ENCODE measurements around the gene MCRIP2. TPM values are rescaled to one million over a fixed set of nuclear protein-coding genes. Genes with fewer than 3 reads are reported as not detected.

Gene MCRIP2
- total RNA-seq, 4 donors from 2014 or later: 2.6 to 62.0 (median 17.0) TPM

DNA sequence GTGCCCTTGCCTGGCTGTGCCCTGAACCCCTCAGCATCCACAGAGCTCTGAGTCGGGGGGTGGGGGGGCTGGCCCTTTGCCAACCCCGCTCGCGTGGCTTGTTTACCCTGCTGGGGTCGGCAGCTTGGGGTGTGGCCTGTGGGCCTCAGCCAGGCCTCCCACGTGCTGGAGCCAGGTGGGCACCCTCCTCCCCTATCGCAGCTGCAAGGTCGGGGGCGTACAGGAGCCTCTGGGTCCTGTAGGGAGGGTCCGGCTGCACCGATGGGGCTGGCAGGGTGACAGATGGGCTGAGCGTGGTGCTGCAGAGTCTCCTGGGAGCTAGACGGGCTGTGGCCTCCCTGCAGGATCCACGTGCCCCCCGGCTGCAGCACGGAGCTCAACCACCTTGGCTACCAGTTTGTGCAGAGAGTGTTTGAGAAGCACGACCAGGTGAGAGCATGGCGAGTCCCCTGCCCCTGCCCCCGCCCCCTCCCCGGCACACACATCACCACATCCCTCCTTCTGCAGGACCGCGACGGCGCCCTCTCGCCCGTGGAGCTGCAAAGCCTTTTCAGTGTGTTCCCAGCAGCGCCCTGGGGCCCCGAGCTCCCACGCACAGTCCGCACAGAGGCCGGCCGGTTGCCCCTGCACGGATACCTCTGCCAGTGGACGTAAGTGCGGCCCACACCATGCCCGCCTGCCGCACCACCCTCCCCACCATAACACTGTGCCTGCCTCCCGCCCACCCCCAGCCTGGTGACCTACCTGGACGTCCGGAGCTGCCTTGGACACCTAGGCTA is 29.9 kb downstream of the MCRIP2 start:
- Histone ChIP-seq H3K4me1 (peaks cover 0 to 19% of the 10 kb centered on the region in 2 donors), H3K36me3 (no peaks in the 10 kb centered on the region)
- intact Hi-C loops (cut with DNase I; ENCODE audit: low total_unique reads): no loop called here

GRCh38 chr16:672371-672770 is 30.7 kb downstream of the MCRIP2 start:
- Histone ChIP-seq H3K4me1 (peaks cover 0 to 15% of the 10 kb centered on the region in 2 donors), H3K36me3 (no peaks in the 10 kb centered on the region), H3K27ac (no peak overlapping the region), H3K4me3 (no peak overlapping the region), H3K9me3 (no peaks in the 10 kb centered on the region), H3K27me3 (no peaks in the 10 kb centered on the region)
- TF ChIP-seq CTCF (IDR thresholded peaks at IDR 0.05) (no peak), POLR2A (IDR thresholded peaks at IDR 0.05) (no peak)
- DNase-seq: no peak
- intact Hi-C loops (cut with DNase I; ENCODE audit: low total_unique reads): no loop called here

More for the DNA sequence above, 29.9 kb downstream of the MCRIP2 start:
- H3K4me3 ChIP-seq: no peak overlapping the region
- H3K9me3 ChIP-seq: no peaks in the 10 kb centered on the region
- H3K27ac ChIP-seq: no peak overlapping the region
- no peaks in the 10 kb centered on the region for H3K27me3 ChIP-seq
- no peak for DNase-seq
- TF ChIP-seq POLR2A (IDR thresholded peaks at IDR 0.05) (no peak), CTCF (IDR thresholded peaks at IDR 0.05) (no peak)

- no peak for TF ChIP-seq POLR2A (IDR thresholded peaks at IDR 0.05)
- no peak for TF ChIP-seq CTCF (IDR thresholded peaks at IDR 0.05)
- no peaks in the 10 kb centered on the region for H3K36me3 ChIP-seq
- no peaks in the 10 kb centered on the region for H3K27me3 ChIP-seq
- H3K4me1 ChIP-seq: peaks cover 0 to 11% of the 10 kb centered on the region in 2 donors
- DNase-seq: no peak
- H3K4me3 ChIP-seq: no peak overlapping the region
- H3K9me3 ChIP-seq: no peaks in the 10 kb centered on the region
- no peak overlapping the region for H3K27ac ChIP-seq
- intact Hi-C loops (cut with DNase I; ENCODE audit: low total_unique reads): no loop called here
These were observed 31.2 kb downstream of the MCRIP2 start for GRCh38 chr16:672851-673250.

DNA sequence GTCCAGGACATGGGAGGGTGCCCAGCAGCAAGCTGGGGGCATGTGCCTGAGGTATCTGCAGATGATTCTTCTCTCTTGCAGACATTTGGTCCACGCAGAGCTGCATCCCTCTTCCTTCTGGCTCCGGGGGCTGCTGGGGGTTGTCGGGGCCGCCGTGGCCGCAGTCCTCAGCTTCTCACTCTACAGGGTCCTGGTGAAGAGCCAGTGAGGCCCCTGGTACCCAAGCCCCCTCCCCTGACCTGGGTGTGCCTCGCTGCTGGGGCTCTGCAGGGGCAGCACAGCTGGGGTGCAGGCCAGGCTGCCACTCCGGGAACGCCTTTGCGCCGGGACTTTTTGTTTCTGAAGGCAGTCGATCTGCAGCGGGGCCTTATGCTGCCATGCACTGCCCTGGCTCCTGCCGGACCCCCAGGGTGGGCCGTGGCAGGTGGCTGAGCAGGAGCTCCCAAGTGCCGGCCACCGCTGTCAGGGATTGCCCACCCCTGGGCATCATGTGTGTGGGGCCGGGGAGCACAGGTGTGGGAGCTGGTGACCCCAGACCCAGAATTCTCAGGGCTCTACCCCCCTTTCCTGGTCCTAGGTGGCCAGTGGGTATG is 31.9 kb downstream of the MCRIP2 start:
- no peak for TF ChIP-seq CTCF (IDR thresholded peaks at IDR 0.05)
- TF ChIP-seq POLR2A (IDR thresholded peaks at IDR 0.05): no peak
- no peak for DNase-seq
- H3K27ac ChIP-seq: no peak overlapping the region
- H3K9me3 ChIP-seq: no peaks in the 10 kb centered on the region
- H3K27me3 ChIP-seq: no peaks in the 10 kb centered on the region
- intact Hi-C loops (cut with DNase I; ENCODE audit: low total_unique reads): no loop called here
- H3K4me1 ChIP-seq: peaks cover 0 to 11% of the 10 kb centered on the region in 2 donors
- no peak overlapping the region for H3K4me3 ChIP-seq
- H3K36me3 ChIP-seq: no peaks in the 10 kb centered on the region

DNA sequence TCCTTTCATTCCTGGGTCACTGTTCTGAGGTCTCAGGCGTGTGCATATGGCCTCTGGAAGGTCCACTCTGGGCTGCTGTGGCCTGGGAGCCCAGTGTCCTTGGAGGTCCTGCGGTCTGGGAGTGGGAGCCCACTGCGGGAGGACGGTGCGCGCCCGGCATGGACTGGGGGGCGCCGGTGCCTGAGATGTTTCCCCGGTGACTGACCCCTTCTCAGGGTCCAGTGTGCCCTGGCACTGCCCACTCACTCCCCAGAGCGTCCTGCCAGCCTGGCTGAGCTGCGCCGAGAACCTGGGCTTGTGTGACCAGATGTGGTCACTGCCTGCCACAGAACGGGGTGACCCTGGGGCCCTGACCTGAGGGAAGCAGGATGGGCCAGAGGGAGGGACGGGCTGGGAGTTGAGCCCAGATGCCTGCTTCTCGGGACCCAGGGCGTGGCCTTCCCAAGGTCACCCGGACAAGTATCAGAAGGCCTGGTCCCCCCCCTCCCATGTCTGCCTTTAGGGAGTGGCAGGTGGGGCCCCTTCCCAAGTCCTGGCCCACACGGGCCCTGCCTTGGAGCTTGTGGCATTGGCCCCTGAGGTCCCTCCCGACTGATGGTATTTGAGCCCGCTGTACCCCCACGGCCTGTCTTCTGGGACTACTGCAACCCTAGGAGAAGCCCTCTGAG is 32.7 kb downstream of the MCRIP2 start:
- peaks cover 0 to 11% of the 10 kb centered on the region in 2 donors for H3K4me1 ChIP-seq
- no peaks in the 10 kb centered on the region for H3K9me3 ChIP-seq
- no peaks in the 10 kb centered on the region for H3K27me3 ChIP-seq
- no peak for TF ChIP-seq CTCF (IDR thresholded peaks at IDR 0.05)
- TF ChIP-seq POLR2A (IDR thresholded peaks at IDR 0.05): no peak
- no peak overlapping the region for H3K27ac ChIP-seq
- intact Hi-C loops (cut with DNase I; ENCODE audit: low total_unique reads): no loop called here
- no peak overlapping the region for H3K4me3 ChIP-seq
- DNase-seq: no peak
- no peaks in the 10 kb centered on the region for H3K36me3 ChIP-seq
